Central memory CD8-positive, alpha-beta T cell (primary cell): ENCODE results near the gene OAS3.

Experiments used
- ATAC-seq: fragments of 150-1000 bp; cut with Tn5 transposase; replicated peaks from 2 replicates; pipeline ENCODE4 v1.10.0; 2022; ENCODE audit warnings: mild to moderate bottlenecking, moderate FRiP score, moderate number of reproducible peaks; ENCODE audit not compliant: poor library complexity, severe bottlenecking; ENCODE audit errors: extremely low read depth
- DNase-seq, 2 donors: peaks; one replicate each; pipeline ENCODE4 v3.0.0; 2021; ENCODE audit warnings: low spot score in 2 of 2
- H3K27ac Mint-ChIP-seq: one replicate; pipeline ENCODE4 v1.8.0; 2022; ENCODE audit warnings: low read depth, mild to moderate bottlenecking, moderate library complexity, mixed read lengths
- H3K27me3 Mint-ChIP-seq: one replicate; pipeline ENCODE4 v1.8.0; 2022; ENCODE audit warnings: mixed read lengths
- H3K36me3 Mint-ChIP-seq: one replicate; pipeline ENCODE4 v1.8.0; 2022; ENCODE audit warnings: mild to moderate bottlenecking, moderate library complexity, mixed read lengths; ENCODE audit not compliant: insufficient read depth
- H3K4me1 Mint-ChIP-seq: one replicate; pipeline ENCODE4 v1.8.0; 2022; ENCODE audit warnings: mixed read lengths
- H3K4me3 Mint-ChIP-seq: one replicate; pipeline ENCODE4 v1.8.0; 2022; ENCODE audit warnings: mild to moderate bottlenecking, moderate library complexity, mixed read lengths
- H3K9me3 Mint-ChIP-seq: one replicate; pipeline ENCODE4 v1.8.0; 2022; ENCODE audit warnings: mixed read lengths

Gene OAS3

GRCh38 chr12:113021500-113021899 is 83.2 kb downstream of the OAS3 start:
- Mint-ChIP-seq H3K27ac (no peak overlapping the region), H3K9me3 (no peaks in the 10 kb centered on the region), H3K4me1 (peaks cover 6% of the 10 kb centered on the region), H3K27me3 (no peaks in the 10 kb centered on the region), H3K4me3 (no peak overlapping the region), H3K36me3 (no peaks in the 10 kb centered on the region)
- no peak for DNase-seq
- ATAC-seq, result no peak
